ENCODE data around the gene SIGLEC12.

The SIGLEC12 gene

DNA sequence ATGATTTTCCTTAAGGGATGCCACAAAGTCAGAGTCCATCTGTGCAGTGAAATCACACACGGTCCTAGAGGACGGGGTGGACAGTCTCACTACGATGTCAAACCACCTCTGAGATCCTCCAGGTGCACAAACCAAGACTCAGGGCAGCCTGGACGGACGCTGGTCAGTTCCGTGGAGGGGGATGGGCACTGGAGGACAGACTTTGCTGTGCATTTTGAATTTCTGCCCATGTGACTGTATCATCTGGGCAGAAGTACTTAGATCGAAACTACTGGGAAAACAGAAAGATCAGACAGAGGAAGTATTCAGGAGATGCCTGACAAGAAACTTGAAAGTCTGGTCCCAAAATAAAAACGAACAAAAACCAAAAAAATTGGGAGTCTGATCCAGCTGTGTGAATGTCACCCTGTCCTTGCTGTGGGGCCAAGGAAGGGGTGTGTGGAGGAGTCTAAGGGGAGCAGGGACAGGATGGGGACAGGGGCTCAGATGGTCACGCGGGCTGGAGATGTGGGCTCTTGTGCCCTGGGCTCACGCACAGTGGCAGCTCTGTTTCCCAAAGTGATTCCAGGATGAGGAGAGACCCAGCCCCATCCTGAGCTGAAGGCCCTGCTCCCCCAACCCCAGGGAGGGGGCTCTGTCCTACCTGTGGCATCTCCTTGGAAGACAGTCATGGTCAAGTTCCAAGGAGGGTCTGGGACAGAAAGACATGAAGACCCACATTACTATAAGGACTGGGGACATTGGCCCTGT, 44.9 kb downstream of the SIGLEC12 start:
- Histone ChIP-seq H3K4me1 (ENCODE audit: low read length) (no peaks in the 10 kb centered on the region), H3K9me3 (replicated peaks; ENCODE audit: insufficient read depth, low read length) (no peaks in the 10 kb centered on the region), H4K20me1 (ENCODE audit: insufficient read depth, low read length) (no peaks in the 10 kb centered on the region), H2AFZ (ENCODE audit: low read length) (no peak overlapping the region), H3K27ac (ENCODE audit: low read length) (no peak overlapping the region), H3K79me2 (ENCODE audit: low read length) (no peaks in the 10 kb centered on the region), H3K27me3 (replicated peaks; ENCODE audit: insufficient read depth, low read length) (no peaks in the 10 kb centered on the region), H3K4me3 (ENCODE audit: low read length) (no peak overlapping the region), H3K4me2 (ENCODE audit: low read depth, low read length) (no peak overlapping the region), H3K36me3 (replicated peaks; ENCODE audit: insufficient read depth, low read length) (no peaks in the 10 kb centered on the region), H3F3A (ENCODE audit: insufficient read depth, low read length) (no peaks in the 10 kb centered on the region), H3K9ac (ENCODE audit: low read length) (no peak overlapping the region), H3K9me2 (replicated peaks; ENCODE audit: insufficient read depth, low read length) (no peaks in the 10 kb centered on the region)
- no peak for TF ChIP-seq EZH2 (optimal IDR thresholded peaks at IDR 0.05; ENCODE audit: low read depth, low read length)
- no peak for TF ChIP-seq EZH2phosphoT487 (IDR thresholded peaks at IDR 0.05; ENCODE audit: low read length)
- TF ChIP-seq, protein P1, sequence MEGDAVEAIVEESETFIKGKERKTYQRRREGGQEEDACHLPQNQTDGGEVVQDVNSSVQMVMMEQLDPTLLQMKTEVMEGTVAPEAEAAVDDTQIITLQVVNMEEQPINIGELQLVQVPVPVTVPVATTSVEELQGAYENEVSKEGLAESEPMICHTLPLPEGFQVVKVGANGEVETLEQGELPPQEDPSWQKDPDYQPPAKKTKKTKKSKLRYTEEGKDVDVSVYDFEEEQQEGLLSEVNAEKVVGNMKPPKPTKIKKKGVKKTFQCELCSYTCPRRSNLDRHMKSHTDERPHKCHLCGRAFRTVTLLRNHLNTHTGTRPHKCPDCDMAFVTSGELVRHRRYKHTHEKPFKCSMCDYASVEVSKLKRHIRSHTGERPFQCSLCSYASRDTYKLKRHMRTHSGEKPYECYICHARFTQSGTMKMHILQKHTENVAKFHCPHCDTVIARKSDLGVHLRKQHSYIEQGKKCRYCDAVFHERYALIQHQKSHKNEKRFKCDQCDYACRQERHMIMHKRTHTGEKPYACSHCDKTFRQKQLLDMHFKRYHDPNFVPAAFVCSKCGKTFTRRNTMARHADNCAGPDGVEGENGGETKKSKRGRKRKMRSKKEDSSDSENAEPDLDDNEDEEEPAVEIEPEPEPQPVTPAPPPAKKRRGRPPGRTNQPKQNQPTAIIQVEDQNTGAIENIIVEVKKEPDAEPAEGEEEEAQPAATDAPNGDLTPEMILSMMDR (IDR thresholded peaks at IDR 0.05; ENCODE audit: low read length): no peak
- DNase-seq: no peak

DNA sequence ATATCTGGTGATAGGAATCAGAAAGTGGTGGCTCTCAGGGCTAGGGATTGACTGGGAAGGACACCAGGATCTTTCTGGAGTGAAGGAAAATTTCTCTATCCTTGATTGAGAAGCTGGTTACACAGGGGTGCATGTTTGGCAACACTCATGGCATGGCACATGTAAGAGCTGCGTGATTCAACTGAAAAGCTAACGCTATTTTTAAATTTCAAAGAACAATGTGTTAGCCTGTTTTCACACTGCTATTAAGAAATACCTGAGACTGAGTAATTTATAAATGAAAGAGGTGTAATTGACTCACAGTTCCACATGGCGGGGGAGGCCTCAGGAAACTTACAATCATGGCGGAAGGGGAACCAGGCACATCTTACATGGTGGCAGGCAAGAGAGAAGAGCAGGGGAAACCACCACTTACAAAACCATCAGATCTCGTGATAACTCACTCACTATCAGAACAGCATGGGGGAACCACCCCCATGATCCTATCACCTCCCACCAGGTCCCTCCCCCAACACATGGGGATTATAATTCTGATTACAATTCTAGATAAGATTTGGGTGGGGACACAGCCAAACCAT, 50.8 kb downstream of the SIGLEC12 start:
- Histone ChIP-seq H3K27me3 (replicated peaks; ENCODE audit: insufficient read depth, low read length) (no peaks in the 10 kb centered on the region), H3K4me2 (ENCODE audit: low read depth, low read length) (no peak overlapping the region), H3K9me2 (replicated peaks; ENCODE audit: insufficient read depth, low read length) (no peaks in the 10 kb centered on the region), H2AFZ (ENCODE audit: low read length) (no peak overlapping the region), H3F3A (ENCODE audit: insufficient read depth, low read length) (no peaks in the 10 kb centered on the region), H3K4me3 (ENCODE audit: low read length) (no peak overlapping the region), H3K9ac (ENCODE audit: low read length) (no peak overlapping the region), H3K4me1 (ENCODE audit: low read length) (no peaks in the 10 kb centered on the region), H3K36me3 (replicated peaks; ENCODE audit: insufficient read depth, low read length) (no peaks in the 10 kb centered on the region), H3K79me2 (ENCODE audit: low read length) (no peaks in the 10 kb centered on the region), H3K27ac (ENCODE audit: low read length) (no peak overlapping the region), H4K20me1 (ENCODE audit: insufficient read depth, low read length) (no peaks in the 10 kb centered on the region), H3K9me3 (replicated peaks; ENCODE audit: insufficient read depth, low read length) (no peaks in the 10 kb centered on the region)
- DNase-seq: no peak
- TF ChIP-seq EZH2phosphoT487 (IDR thresholded peaks at IDR 0.05; ENCODE audit: low read length) (no peak), EZH2 (optimal IDR thresholded peaks at IDR 0.05; ENCODE audit: low read depth, low read length) (no peak)
- TF ChIP-seq, protein P1 (IDR thresholded peaks at IDR 0.05; ENCODE audit: low read length): no peak

DNA sequence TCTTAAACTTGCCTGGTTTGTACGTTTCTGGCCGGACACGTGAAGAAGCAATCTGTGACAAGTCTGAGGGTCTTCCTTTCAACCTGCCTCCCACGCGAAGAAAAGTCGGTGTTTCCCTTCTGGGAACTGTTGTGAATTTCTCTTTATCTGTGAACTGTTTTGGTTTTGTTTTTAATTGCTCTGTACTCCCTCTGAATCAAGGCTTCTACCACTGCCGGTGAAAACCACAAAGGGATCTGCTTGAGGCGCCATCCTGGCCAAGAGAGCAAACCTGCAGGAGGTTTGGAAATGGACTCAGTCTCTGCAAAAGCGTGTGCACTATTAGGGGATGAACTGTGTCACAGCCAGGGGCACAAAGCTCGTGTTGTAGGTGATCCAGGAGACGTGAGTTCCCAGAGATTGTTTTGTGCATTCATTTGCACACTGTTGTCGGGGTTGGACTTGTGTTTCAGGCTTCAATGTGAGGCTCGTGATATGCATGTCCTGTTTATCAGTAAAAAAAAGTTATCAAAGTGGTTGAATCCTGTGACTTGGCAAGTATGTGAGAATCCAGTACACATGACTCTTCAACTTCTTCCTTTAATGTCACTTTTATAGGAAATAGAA, 53.1 kb downstream of the SIGLEC12 start:
- Histone ChIP-seq H3F3A (ENCODE audit: insufficient read depth, low read length) (no peaks in the 10 kb centered on the region), H4K20me1 (ENCODE audit: insufficient read depth, low read length) (no peaks in the 10 kb centered on the region), H3K36me3 (replicated peaks; ENCODE audit: insufficient read depth, low read length) (no peaks in the 10 kb centered on the region), H3K27ac (ENCODE audit: low read length) (no peak overlapping the region), H3K4me3 (ENCODE audit: low read length) (no peak overlapping the region), H3K9me3 (replicated peaks; ENCODE audit: insufficient read depth, low read length) (no peaks in the 10 kb centered on the region), H3K4me2 (ENCODE audit: low read depth, low read length) (no peak overlapping the region), H3K27me3 (replicated peaks; ENCODE audit: insufficient read depth, low read length) (no peaks in the 10 kb centered on the region), H3K79me2 (ENCODE audit: low read length) (no peaks in the 10 kb centered on the region), H3K4me1 (ENCODE audit: low read length) (no peaks in the 10 kb centered on the region), H3K9me2 (replicated peaks; ENCODE audit: insufficient read depth, low read length) (no peaks in the 10 kb centered on the region), H3K9ac (ENCODE audit: low read length) (no peak overlapping the region), H2AFZ (ENCODE audit: low read length) (no peak overlapping the region)
- DNase-seq: no peak
- TF ChIP-seq EZH2 (optimal IDR thresholded peaks at IDR 0.05; ENCODE audit: low read depth, low read length) (no peak), EZH2phosphoT487 (IDR thresholded peaks at IDR 0.05; ENCODE audit: low read length) (no peak)
- TF ChIP-seq, protein P1 (IDR thresholded peaks at IDR 0.05; ENCODE audit: low read length): no peak

Measured in MM.1S (cell line).